GM19372 (cell line): ENCODE measurements around the gene ADAD1.
"Not testable (repeated sequence)": the region's sequence is repeated elsewhere in the genome, so short reads cannot be mapped to it uniquely, and the experiment has no call there.

ENCODE experiments used
- ATAC-seq: cut with Tn5 transposase; IDR thresholded peaks from one replicate; pipeline ENCODE4 v1.9.1; 2021; ENCODE audit warnings: mild to moderate bottlenecking, low read depth, moderate library complexity; ENCODE audit not compliant: unreplicated experiment

Gene ADAD1

DNA sequence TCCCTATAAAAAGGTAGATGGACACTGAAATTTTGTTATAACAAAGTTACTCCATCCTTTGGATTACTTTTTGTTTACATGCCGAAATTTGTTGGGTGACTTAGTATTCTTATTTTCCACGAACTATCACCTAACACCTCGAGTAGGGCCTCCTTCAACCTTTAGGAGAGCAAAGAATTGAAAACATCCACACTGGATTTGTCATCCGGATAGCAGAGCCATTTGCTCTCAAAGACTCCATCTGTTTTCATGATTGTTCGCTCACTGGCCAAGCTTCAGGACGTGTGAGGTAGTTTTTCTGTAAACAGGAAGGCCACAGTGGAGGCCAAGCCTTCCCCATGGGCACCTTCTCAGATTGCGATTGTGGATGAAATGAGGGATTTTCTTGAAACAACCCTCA, at the start of gene ADAD1:
TSS of gene ADAD1 (plus strand) at position 301 of the 400 bp plus-strand sequence. CDS start 1,059 bp downstream, outside the sequence.
- ATAC-seq: no peak

DNA sequence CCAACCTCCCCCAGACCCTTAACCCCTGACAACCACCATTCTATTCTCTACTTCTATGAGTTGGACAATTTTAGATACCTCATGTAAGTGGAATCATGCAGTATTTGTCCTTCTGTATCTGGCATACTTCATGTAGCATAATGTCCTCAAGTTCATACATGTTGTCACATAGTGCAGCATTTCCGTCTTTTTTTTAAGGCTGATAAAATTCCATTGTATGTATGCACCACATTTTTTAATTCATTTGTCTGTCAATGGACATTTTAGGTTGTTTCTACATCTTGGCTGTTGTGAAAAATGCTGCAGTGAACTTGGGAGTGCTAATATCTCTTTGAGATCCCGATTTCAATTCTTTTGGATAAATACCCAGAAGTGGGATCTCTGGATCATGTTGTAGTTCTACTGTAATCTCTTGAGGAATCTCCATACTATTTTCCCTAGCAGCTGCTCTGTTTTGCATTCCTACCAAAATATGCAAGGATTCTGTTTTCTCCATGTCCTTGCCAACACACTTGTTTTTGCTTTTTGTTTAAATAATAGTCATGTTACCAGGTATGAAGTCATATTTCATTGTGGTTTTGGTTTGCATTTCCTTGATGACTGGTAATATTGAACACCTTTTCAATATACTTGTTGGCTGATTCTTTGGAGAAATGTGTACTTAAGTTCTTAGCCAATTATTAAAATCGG, 48.8 kb upstream of the ADAD1 start:
- no peak for ATAC-seq

DNA sequence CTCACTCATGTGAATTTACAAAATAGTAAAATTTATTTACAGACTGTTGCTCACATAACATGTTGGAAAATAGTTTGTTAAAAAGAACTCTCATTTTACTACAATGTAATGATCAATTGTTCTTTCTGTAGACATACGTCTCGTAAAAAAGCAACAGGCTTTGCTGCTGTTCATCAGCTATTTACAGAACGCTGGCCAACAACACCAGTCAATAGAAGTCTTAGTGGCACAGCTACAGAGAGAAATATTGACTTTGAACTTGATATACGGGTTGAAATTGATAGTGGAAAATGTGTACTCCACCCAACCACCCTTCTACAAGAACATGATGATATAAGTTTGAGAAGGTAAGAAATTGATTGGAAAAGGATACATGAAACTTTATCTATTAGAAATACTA, 47.6 kb upstream of the ADAD1 start:
- ATAC-seq: no peak

DNA sequence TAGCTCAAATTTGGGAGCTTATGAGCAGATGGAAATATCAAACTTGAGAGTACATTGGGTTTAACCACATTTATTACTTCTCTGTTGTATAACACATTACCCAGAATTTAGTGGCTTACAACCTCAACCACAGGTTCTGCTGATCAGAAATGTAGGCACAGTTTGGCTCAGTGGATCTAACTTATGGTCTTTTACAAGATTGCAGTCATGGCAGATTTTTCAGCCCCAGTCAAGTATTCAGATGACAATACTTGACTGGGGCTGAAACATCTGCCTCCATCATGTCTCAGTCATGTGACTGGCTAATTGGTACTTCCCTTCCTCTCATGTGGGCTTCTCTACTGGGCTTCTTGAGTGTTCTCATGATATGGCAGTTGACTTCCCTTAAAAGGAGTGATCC, 44.0 kb upstream of the ADAD1 start:
- ATAC-seq: no peak

GRCh38 chr4:122341886-122342285, 36.9 kb upstream of the ADAD1 start:
- ATAC-seq: no peak

- ATAC-seq: no peak
These were observed 32.8 kb upstream of the ADAD1 start for GRCh38 chr4:122346036-122346435.

DNA sequence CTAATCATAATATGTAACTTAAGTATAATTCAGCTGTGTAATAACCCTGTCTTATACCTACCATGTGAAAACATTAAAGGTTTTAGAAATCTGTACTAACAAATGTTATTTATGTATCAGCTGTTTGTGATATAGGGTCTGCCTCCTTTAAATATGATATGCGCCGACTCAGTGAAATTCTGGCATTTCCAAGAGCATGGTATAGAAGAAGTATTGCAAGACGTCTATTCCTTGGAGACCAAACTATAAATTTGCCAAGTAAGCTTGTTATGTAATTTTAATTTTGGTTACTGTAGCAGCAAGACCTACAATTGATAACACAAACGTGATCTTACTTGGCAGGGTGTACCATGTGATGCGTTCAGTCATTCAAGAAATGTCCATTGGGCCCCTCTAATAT, 32.3 kb upstream of the ADAD1 start:
- ATAC-seq: no peak

DNA sequence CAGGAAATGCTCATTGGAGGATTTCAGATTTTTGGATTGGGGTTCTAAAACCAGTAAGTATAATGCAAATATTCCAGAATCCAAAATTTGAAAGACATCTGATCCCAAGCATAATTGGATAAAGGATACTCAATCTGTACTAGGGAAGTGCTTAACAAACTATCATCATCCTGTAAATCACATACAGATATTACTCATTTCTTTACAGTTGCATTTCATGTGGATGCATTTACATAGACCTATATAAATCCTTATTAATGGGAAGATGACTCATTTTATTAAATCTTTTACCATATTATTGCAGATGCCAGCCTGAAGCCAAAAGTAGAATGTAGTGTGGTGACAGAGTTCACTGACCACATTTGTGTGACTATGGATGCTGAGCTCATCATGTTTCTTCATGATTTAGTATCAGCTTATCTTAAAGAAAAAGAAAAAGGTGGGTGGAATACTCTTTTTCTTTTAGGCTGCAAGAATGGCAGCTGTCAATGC, 22.4 kb upstream of the ADAD1 start:
- no peak for ATAC-seq

- no peak for ATAC-seq
These were observed 18.1 kb upstream of the ADAD1 start for GRCh38 chr4:122360754-122361153.

- ATAC-seq: no peak
These were observed 14.0 kb upstream of the ADAD1 start for GRCh38 chr4:122364700-122365404.

DNA sequence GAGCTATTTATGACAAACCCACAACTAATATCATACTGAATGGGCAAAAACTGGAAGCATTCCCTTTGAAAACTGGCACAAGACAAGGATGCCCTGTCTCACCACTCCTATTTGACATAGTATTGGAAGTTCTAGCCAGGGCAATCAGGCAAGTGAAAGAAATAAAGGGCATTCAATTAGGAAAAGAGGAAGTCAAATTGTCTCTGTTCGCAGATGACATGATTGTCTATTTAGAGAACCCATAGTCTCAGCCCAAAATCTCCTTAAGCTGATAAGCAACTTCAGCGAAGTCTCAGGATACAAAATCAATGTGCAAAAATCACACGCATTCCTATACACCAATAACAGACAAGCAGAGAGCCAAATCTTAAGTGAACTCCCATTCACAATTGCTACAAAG, 10.0 kb upstream of the ADAD1 start:
- not testable (repeated sequence) for ATAC-seq

DNA sequence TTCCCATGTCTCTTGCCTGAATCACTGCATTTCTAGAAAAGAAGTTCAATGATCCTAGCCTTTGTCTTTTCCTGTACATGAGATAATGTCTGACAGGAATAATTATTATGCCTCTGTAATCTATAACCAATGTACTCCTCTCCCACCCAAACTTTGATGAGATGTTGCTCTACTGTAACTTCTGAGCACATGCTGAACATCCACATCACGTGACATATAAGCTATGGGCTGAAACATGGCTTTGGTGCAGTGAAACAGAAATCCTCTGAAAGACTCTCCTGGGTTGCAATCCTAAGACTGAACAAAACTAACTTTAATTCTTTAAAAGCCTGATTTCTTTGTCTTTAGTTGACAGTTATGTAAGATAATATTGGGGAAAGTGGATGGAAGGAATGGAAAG, 1.5 kb upstream of the ADAD1 start:
- ATAC-seq: no peak

DNA sequence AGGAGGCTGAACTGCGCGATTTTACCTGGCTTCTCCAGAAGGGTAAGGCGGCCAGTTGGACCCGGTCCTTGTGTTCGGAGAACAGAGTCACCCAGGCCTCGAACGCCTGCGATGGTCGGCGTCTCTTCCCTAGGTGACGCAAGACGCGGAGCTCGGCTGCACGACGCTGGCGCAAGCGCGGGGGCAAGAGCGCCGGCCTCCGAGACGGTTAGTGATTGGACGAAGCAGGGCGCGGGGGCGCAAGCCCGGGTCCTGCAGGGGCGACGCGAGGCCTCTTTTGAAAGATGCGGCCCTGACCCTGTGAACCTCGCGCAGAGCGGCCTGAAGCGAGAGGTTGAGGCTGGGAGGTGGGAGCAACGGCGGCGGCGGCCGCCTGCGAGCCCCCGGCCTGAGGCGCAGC, 428 bp downstream of the ADAD1 start:
- no peak for ATAC-seq

GRCh38 chr4:122383341-122383740, 4.5 kb downstream of the ADAD1 start:
- ATAC-seq: no peak

DNA sequence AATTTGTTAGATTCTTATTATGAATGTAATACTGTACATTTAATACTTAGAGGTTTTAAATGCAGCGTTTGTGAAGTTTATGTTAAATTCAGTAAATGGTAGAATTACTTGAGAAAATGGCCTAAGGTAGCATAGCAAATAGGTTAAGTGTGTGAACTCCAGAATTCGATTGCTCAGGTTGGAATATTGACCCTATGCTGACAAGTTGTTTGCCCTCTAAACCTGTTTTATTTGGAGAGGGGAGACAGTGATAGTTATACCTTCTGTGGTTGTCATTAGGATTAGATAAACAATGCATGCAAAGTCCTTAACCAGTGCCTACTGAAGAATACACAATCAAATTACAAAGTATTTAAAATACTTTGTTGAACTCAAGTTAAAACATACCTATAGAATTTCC, 5.4 kb downstream of the ADAD1 start:
- no peak for ATAC-seq

DNA sequence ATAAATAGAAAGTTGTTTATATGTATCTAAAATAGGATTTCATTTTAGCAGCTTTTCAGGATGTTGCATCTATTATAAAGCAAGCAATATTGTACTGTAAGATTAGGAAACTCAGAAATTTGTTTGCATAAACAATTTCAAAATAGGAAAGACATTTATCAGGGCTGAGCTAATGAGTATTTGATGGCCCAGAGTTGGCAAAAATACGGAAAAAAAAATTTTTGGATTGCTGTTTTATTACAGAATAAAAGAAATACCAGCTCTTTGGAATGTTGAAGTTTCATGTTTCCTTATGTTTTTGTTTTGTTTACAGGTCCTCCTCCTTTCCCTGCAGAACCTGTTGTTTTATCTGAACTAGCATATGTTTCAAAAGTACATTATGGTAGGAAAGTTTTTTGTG, 14.5 kb downstream of the ADAD1 start:
- no peak for ATAC-seq

DNA sequence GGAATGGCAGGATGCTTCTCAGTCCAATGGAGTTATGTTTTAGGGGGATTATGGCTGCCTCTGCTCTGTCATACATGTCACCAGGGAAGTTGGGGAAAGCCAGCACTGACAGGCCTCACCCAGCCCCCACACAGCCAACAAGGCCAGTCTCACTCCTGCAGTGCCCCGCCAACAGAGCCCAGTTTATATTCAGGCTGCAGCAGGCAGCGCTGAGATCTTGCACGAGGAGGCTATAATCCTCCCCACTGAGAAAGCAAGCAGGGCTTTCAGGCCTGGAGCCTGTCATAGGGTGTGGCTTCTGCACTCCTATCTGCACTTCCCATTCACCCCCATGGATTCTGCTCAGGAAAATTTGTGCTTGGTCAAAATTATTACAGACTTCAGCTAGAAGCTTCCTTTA, 25.1 kb downstream of the ADAD1 start:
- ATAC-seq: no peak

DNA sequence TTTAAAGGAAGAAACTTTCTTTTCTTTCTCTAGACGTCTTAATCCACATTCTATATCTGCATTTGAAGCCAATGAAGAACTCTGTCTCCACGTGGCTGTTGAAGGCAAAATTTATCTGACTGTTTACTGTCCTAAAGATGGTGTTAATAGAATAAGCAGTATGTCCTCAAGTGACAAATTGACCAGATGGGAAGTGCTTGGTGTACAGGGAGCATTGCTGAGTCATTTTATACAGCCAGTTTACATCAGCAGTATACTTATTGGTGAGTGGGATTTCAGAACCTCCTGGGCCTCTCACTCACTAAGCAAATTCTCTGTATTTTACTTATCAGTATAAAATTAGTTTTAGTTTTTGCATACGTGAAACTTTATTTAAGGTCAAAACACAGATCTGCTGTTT, 33.7 kb downstream of the ADAD1 start:
- no peak for ATAC-seq

GRCh38 chr4:122423246-122423645, 44.4 kb downstream of the ADAD1 start:
- ATAC-seq: no peak

DNA sequence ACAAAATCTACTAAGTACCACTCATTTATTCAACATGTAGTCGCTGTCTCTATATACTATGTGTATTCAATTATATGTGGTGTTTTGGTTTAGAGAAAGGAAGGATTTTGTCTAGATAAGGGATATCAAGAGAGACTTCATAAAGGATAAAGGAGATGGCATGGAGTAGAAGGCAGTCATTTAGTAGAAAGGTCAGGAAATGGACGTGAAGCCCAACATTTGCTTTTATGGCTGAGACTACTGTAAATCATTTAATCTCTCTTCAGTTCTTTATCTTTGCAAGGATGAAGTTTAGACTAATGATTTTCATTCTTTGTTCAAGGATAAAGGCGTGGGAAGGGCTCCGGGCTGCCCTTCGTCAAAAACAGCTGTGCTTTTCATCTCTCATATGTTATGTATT, 52.5 kb downstream of the ADAD1 start:
- no peak for ATAC-seq

DNA sequence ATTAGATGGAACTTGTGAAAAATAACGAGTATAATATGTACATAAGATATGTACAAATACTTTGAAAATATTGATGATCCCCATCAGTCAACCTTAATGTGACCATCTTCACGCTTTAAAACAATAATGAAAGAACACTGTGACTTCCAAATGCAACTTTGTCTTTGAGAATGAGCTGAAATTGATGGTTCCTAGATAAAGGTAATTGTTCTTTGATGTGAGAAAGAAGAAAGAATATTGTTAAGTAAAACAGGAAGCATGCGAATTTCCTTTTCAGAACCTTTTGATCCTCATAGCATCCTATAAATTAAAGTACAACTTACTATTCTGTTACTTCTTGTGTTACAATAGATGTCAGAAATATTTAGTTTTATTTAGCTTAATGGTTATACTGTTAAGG, 55.5 kb downstream of the ADAD1 start:
- no peak for ATAC-seq

DNA sequence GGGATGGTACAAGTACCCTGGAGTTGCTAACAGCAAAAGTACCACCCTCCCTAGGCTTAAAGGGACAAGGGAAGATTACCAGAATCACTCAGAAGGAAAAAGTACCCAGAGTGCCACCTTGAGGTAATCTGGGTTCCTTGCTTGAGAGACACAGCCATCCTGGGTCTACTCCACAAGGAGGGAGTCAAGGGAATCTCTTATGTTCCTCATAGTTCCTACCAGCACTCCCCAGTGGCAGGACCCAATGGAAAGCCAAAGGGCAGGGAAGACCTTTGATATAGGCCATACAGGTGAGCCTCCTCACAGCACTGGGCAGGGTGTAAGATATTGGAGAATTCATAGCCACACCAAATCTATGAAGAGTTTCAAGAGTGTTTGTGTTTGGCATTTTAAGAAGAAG, 72.0 kb downstream of the ADAD1 start:
- ATAC-seq: no peak
